GM12878 (cell line): ENCODE data around the gene HJV. TPM values are rescaled to one million over a fixed set of nuclear protein-coding genes. Genes with fewer than 3 reads are reported as not detected.

Source experiments
- ATF2 ChIP-seq: IDR thresholded peaks from 2 replicates; pipeline ENCODE4 v1.6.1; 2012; ENCODE audit warnings: low read length, inconsistent platforms
- BMI1 ChIP-seq: fragments of 450-650 bp; IDR thresholded peaks from 2 replicates; pipeline ENCODE4 v1.6.1; 2016; ENCODE audit warnings: mild to moderate bottlenecking, moderate library complexity, borderline replicate concordance
- BRCA1 ChIP-seq: IDR thresholded peaks from 2 replicates; pipeline ENCODE4 v1.6.1; 2011; ENCODE audit warnings: low read depth, low read length, improper control_type of control experiment
- GABPA ChIP-seq: IDR thresholded peaks from 2 replicates; pipeline ENCODE4 v1.6.1; 2014; ENCODE audit warnings: antibody characterized with exemption, low read depth, mild to moderate bottlenecking, inconsistent platforms
- GATAD2B ChIP-seq: fragments of 450-650 bp; conservative IDR thresholded peaks from 2 replicates; pipeline ENCODE4 v1.6.1; 2017; ENCODE audit warnings: low read depth, mild to moderate bottlenecking, moderate library complexity
- IRF3 ChIP-seq: fragments of 450-650 bp; IDR thresholded peaks from 2 replicates; pipeline ENCODE4 v1.6.1; 2014; ENCODE audit warnings: mild to moderate bottlenecking
- MEF2A ChIP-seq: IDR thresholded peaks from 2 replicates; pipeline ENCODE4 v1.6.1; 2011; ENCODE audit warnings: low read depth, mild to moderate bottlenecking, low read length, moderate library complexity; ENCODE audit not compliant: insufficient read depth
- MTA3 ChIP-seq: IDR thresholded peaks from 2 replicates; pipeline ENCODE4 v1.6.1; 2012; ENCODE audit warnings: low read length, inconsistent platforms, borderline replicate concordance
- POLR2AphosphoS2 ChIP-seq: IDR thresholded peaks from 2 replicates; pipeline ENCODE4 v1.6.1; 2011; ENCODE audit warnings: low read depth, mild to moderate bottlenecking, low read length, improper control_type of control experiment, moderate library complexity
- REST ChIP-seq: IDR thresholded peaks from 2 replicates; pipeline ENCODE4 v1.6.1; 2012; ENCODE audit warnings: mild to moderate bottlenecking, low read depth, low read length
- SMAD5 ChIP-seq: IDR thresholded peaks from 2 replicates; pipeline ENCODE4 v1.6.1; 2016; ENCODE audit warnings: antibody characterized with exemption, low read depth
- SMC3 ChIP-seq: IDR thresholded peaks from 2 replicates; pipeline ENCODE4 v1.6.1; 2011; ENCODE audit warnings: low read length, improper control_type of control experiment, borderline replicate concordance
- SPI1 ChIP-seq: IDR thresholded peaks from 2 replicates; pipeline ENCODE4 v1.6.1; 2011; ENCODE audit warnings: low read depth, mild to moderate bottlenecking, low read length, moderate library complexity, borderline replicate concordance; ENCODE audit not compliant: insufficient read depth
- TCF3 ChIP-seq: IDR thresholded peaks from 2 replicates; pipeline ENCODE4 v1.6.1; 2012; ENCODE audit warnings: low read depth, mild to moderate bottlenecking, low read length, borderline replicate concordance; ENCODE audit not compliant: insufficient read depth
- TCF7 ChIP-seq: IDR thresholded peaks from 2 replicates; pipeline ENCODE4 v1.6.1; 2014; ENCODE audit warnings: antibody characterized with exemption, borderline replicate concordance
- ZNF687 ChIP-seq: fragments of 450-650 bp; IDR thresholded peaks from 2 replicates; pipeline ENCODE4 v1.6.1; 2017; ENCODE audit warnings: mild to moderate bottlenecking, moderate library complexity
- polyA plus RNA-seq, 11 experiments: library from polyadenylated mRNA; depleted of rRNA in 4 of 11; unstranded in 6 of 11; stranded (reverse) in 5 of 11; fragments of >200 nt; fragmentation: Nextera tagmentation in 4 of 11; fragmentation: Illumina TruSeq in 1 of 11; extraction: Ambion mirVana in 4 of 11; extraction: Trizol in 1 of 11; gene quantifications; 1 replicate in 1 of 11; 2 replicates in 10 of 11; pipeline versions ENCODE4 v1.2.1 to v1.2.3, GENCODE V29; 2011 to 2016; ENCODE audit warnings: inconsistent platforms in 2 of 11, missing spikeins in 2 of 11, low read depth in 1 of 11
- total RNA-seq, 4 experiments: library from RNA; depleted of rRNA in 3 of 4; stranded (reverse); fragments of >200 nt in 3 of 4; fragmentation: Illumina TruSeq in 1 of 4; extraction: Trizol in 1 of 4; gene quantifications; 2 replicates each; pipeline versions ENCODE4 v1.2.1 to v1.2.3, GENCODE V29; 2013 to 2021
- TF ChIP-seq, protein P1 (sequence below), 3 experiments: IDR thresholded peaks in 2 of 3; conservative IDR thresholded peaks in 1 of 3; 2 replicates each; pipeline ENCODE4 v1.5.1; 2011; ENCODE audit warnings: low read depth in 3 of 3, low read length in 3 of 3, mild to moderate bottlenecking in 3 of 3, control low read depth in 2 of 3, moderate library complexity in 2 of 3, inconsistent platforms in 1 of 3, mixed read lengths in 1 of 3; ENCODE audit not compliant: control insufficient read depth in 2 of 3, insufficient read depth in 1 of 3; ENCODE audit errors: extremely low read depth in 1 of 3

Gene HJV
- total and polyA plus RNA-seq, 10 of the 15 experiments (the other 5 are each of a cell fraction or from before 2014, with no cell fraction given), result not detected

DNA sequence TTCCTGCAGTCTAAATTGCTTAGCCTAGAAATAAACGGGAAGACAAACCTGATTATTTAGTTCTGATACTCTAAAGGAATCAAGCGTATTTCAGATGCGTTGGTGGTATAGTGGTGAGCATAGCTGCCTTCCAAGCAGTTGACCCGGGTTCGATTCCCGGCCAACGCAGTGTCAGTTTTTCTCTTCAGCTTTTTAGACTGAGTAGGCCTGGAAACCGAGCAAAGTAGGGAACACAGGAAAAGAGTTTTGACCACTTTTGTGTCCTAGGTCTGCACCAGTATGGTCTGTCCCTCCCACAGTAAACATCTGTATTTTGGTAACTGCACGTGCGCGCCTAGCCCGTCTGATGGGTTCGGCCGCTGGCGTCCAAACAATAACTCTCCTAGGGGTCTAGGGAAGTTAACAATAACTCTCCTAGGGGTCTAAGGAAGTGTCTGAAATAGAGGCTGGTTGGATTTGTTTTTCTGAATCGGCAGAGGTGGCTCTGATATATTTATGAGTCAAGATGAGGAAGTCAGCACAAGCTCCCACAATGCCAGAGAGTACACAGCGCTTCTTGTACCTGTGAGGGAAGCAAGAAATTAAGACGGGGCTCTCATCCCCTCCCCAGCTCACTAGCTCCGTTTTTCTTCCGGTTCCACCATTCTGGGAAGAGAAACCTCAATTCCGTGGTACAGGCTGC lies 15.6 kb upstream of the HJV start (continued):
- peak; percentile 24; the same call in 1 of the 2 replicates for TF ChIP-seq ATF2
- TF ChIP-seq BRCA1, result no peak
- TF ChIP-seq SMC3, result no peak
- TF ChIP-seq IRF3, result no peak
- no peak; the same call in 1 of the 2 replicates for TF ChIP-seq ZNF687
- TF ChIP-seq, protein P1, sequence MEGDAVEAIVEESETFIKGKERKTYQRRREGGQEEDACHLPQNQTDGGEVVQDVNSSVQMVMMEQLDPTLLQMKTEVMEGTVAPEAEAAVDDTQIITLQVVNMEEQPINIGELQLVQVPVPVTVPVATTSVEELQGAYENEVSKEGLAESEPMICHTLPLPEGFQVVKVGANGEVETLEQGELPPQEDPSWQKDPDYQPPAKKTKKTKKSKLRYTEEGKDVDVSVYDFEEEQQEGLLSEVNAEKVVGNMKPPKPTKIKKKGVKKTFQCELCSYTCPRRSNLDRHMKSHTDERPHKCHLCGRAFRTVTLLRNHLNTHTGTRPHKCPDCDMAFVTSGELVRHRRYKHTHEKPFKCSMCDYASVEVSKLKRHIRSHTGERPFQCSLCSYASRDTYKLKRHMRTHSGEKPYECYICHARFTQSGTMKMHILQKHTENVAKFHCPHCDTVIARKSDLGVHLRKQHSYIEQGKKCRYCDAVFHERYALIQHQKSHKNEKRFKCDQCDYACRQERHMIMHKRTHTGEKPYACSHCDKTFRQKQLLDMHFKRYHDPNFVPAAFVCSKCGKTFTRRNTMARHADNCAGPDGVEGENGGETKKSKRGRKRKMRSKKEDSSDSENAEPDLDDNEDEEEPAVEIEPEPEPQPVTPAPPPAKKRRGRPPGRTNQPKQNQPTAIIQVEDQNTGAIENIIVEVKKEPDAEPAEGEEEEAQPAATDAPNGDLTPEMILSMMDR (IDR thresholded peaks at IDR 0.05 in 2 of 3, conservative IDR thresholded peaks at IDR 0.05 in 1 of 3; ENCODE audit: control insufficient read depth in 2 of 3, extremely low read depth in 1 of 3, insufficient read depth in 1 of 3, low read depth in 3 of 3, low read length in 3 of 3), result no peak
- no peak for TF ChIP-seq SMAD5
- TF ChIP-seq MTA3, result no peak
- no peak for TF ChIP-seq REST
- no peak for TF ChIP-seq TCF3
- peak; percentile 76 for TF ChIP-seq SPI1
- TF ChIP-seq POLR2AphosphoS2, result no peak
- TF ChIP-seq TCF7, result no peak
- peak; percentile 41; the same call in 1 of the 2 replicates for TF ChIP-seq GATAD2B
- TF ChIP-seq GABPA, result peak; percentile 64; the same call in 1 of the 2 replicates
- TF ChIP-seq BMI1, result no peak
- no peak for TF ChIP-seq MEF2A
